ENCODE results near the gene NPC1.
"Not testable (repeated sequence)": the region's sequence is repeated elsewhere in the genome, so short reads cannot be mapped to it uniquely, and the experiment has no call there.

GRCh38 chr18:23512216-23512615 is 74.1 kb downstream of the NPC1 start:
- TF ChIP-seq CTCF (IDR thresholded peaks at IDR 0.05; ENCODE audit: low read depth, low read length, missing input control); EGR1 (IDR thresholded peaks at IDR 0.05; ENCODE audit: low read depth in 2 of 2); JUND (IDR thresholded peaks at IDR 0.05); SP1 (IDR thresholded peaks at IDR 0.05); YY1 (IDR thresholded peaks at IDR 0.05); GABPA (IDR thresholded peaks at IDR 0.05 in 1 of 2, conservative IDR thresholded peaks at IDR 0.05 in 1 of 2); RXRA (IDR thresholded peaks at IDR 0.05); TAF1 (conservative IDR thresholded peaks at IDR 0.05): not testable (repeated sequence)

Measured in liver (tissue), 3 donors.